Activated CD4-positive, CD25-positive, alpha-beta regulatory T cell treated with anti-CD3 and anti-CD28 coated beads, Interleukin-2, amount 50 U/mL, for 16 hours (primary cell): ENCODE data around the gene SLC39A11.
"Not testable (repeated sequence)": the region's sequence is repeated elsewhere in the genome, so short reads cannot be mapped to it uniquely, and the experiment has no call there.

Experiments
- DNase-seq: peaks from one replicate; pipeline ENCODE4 v3.0.0-alpha.2; 2020; ENCODE audit warnings: low read depth, low spot score

The SLC39A11 gene

GRCh38 chr17:73072219-73072962 lies 20.1 kb downstream of the SLC39A11 start:
- DNase-seq, result no peak

GRCh38 chr17:73071066-73071999 lies 21.2 kb downstream of the SLC39A11 start:
- no peak for DNase-seq

- no peak for DNase-seq
Observed at GRCh38 chr17:73069841-73070240, 22.6 kb downstream of the SLC39A11 start.

GRCh38 chr17:73069164-73069770 lies 23.2 kb downstream of the SLC39A11 start:
- no peak for DNase-seq

GRCh38 chr17:73068322-73069153 lies 23.9 kb downstream of the SLC39A11 start:
- DNase-seq, result no peak

- DNase-seq, result not testable (repeated sequence)
Observed at GRCh38 chr17:73067699-73068098, 24.8 kb downstream of the SLC39A11 start.

GRCh38 chr17:73067075-73067474 lies 25.4 kb downstream of the SLC39A11 start:
- no peak for DNase-seq

- DNase-seq, result no peak
Observed at GRCh38 chr17:73066148-73066884, 26.2 kb downstream of the SLC39A11 start.

- DNase-seq, result no peak
Observed at GRCh38 chr17:73065376-73065775, 27.1 kb downstream of the SLC39A11 start.

- DNase-seq, result no peak
Observed at GRCh38 chr17:73064084-73064938, 28.2 kb downstream of the SLC39A11 start.

- DNase-seq, result no peak
Observed at GRCh38 chr17:73062726-73063125, 29.8 kb downstream of the SLC39A11 start.

GRCh38 chr17:73061161-73061560 lies 31.3 kb downstream of the SLC39A11 start:
- no peak for DNase-seq

GRCh38 chr17:73060721-73061120 lies 31.8 kb downstream of the SLC39A11 start:
- no peak for DNase-seq

- DNase-seq, result not testable (repeated sequence)
Observed at GRCh38 chr17:73059713-73060112, 32.8 kb downstream of the SLC39A11 start.

GRCh38 chr17:73058022-73058421 lies 34.5 kb downstream of the SLC39A11 start:
- no peak for DNase-seq

- DNase-seq, result no peak
Observed at GRCh38 chr17:73057196-73057595, 35.3 kb downstream of the SLC39A11 start.

GRCh38 chr17:73052923-73053322 lies 39.6 kb downstream of the SLC39A11 start:
- no peak for DNase-seq

- no peak for DNase-seq
Observed at GRCh38 chr17:73050797-73051196, 41.7 kb downstream of the SLC39A11 start.

GRCh38 chr17:73048170-73048569 lies 44.3 kb downstream of the SLC39A11 start:
- no peak for DNase-seq

- DNase-seq, result no peak
Observed at GRCh38 chr17:73045724-73046123, 46.8 kb downstream of the SLC39A11 start.
